ENCODE results near the gene ZNF18.

DNA sequence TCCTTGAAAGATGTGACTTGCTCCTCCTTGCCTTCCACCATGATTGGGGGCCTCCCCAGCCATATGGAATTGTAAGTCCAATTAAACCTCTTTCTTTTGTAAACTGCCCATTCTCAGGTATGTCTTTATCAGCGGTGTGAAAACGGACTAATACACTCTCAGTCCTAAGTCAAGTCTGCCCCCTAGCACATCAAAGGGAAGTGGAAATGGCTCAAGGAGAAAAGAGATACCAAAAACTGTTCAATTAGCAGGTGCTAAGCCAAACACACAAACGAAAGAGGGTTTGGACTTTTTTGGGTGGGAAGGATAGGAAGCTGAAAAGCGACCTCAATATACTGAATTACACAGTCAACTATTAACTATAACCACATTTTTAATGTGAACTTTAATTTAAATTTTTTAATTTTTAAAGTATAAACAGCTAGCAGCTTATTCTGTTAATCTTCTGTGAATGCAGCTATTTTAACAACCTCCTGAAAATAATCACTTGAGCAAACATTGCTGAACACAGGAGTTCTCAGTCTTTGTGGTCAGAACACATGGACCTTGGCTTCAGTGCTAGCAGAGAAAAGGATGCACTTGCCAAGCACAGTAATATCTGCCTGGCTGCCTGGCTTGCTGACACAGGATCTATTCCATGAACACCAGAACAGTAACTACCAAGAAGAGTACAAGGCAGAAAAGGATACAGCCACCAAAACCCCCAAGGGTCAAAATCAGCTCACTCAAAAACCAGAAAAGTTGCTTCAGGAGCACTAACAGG is 10.9 kb downstream of the ZNF18 start:
- no peak for TF ChIP-seq POLR2AphosphoS5 (IDR thresholded peaks at IDR 0.05; ENCODE audit: low read depth)
- peak in 1 of 2 experiments; percentile 14; a peak in 1 of 4 replicates for TF ChIP-seq CTCF (conservative IDR thresholded peaks at IDR 0.05; ENCODE audit: low read depth in 2 of 2)
- TF ChIP-seq, protein P1, sequence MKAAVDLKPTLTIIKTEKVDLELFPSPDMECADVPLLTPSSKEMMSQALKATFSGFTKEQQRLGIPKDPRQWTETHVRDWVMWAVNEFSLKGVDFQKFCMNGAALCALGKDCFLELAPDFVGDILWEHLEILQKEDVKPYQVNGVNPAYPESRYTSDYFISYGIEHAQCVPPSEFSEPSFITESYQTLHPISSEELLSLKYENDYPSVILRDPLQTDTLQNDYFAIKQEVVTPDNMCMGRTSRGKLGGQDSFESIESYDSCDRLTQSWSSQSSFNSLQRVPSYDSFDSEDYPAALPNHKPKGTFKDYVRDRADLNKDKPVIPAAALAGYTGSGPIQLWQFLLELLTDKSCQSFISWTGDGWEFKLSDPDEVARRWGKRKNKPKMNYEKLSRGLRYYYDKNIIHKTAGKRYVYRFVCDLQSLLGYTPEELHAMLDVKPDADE (IDR thresholded peaks at IDR 0.05) = no peak
- no peak for TF ChIP-seq EZH2 (IDR thresholded peaks at IDR 0.05; ENCODE audit: low read depth, unreplicated experiment)
- TF ChIP-seq JUNB (IDR thresholded peaks at IDR 0.05; ENCODE audit: unreplicated experiment) = no peak
- no peak for TF ChIP-seq CREB1 (CRISPR knock-in tag; IDR thresholded peaks at IDR 0.05; ENCODE audit: low read depth)
- TF ChIP-seq EZH2phosphoT487 (IDR thresholded peaks at IDR 0.05; ENCODE audit: unreplicated experiment) = no peak
- TF ChIP-seq REST (IDR thresholded peaks at IDR 0.05; ENCODE audit: unreplicated experiment) = no peak

All from GM23338 (cell line).